ENCODE results near the gene FIGNL1.

DNA sequence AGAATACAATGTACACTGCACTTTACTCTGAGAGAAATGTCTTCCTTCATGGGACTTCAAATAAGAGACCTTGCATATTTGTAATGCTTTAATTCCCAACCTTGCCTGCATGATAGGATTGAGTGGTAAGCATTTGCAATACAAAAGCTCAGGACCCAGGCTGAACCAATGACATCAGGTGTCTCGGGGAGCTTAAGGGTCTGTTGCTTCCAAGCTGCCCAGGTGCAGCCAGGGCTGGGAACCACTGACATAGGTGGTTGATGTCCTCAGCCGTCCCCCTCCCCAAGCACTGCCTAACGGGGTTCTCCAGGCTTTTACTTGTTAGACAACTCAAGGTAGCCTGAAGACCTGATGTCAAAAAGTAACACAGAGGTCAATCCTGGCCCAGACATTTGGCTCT lies 29.1 kb downstream of the FIGNL1 start:
- TF ChIP-seq, protein P1, sequence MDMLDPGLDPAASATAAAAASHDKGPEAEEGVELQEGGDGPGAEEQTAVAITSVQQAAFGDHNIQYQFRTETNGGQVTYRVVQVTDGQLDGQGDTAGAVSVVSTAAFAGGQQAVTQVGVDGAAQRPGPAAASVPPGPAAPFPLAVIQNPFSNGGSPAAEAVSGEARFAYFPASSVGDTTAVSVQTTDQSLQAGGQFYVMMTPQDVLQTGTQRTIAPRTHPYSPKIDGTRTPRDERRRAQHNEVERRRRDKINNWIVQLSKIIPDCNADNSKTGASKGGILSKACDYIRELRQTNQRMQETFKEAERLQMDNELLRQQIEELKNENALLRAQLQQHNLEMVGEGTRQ (IDR thresholded peaks at IDR 0.05; ENCODE audit: low read depth, low read length), result no peak
- no peak for TF ChIP-seq SMC3 (IDR thresholded peaks at IDR 0.05; ENCODE audit: low read depth, low read length)
- TF ChIP-seq FOS (IDR thresholded peaks at IDR 0.05; ENCODE audit: low read depth, low read length), result no peak
